Pancreas (tissue), 10 donors: ENCODE measurements around the gene ITPKB. TPM values are rescaled to one million over a fixed set of nuclear protein-coding genes. Genes with fewer than 3 reads are reported as not detected.

Experiments used
- ATAC-seq, 4 donors: fragments of 200-7000 bp; cut with Tn5 transposase; one replicate each; pipeline versions ENCODE4 v1.8.0 to v1.9.1; 2020; ENCODE audit warnings: mild to moderate bottlenecking in 4 of 4, moderate library complexity in 4 of 4
- DNase-seq, 6 donors: peaks; one replicate each; pipeline ENCODE4 v3.0.0-alpha.2; 2020
- FAIRE-seq: peaks from 2 replicates; lab custom pipeline; 2012; peaks lifted over from hg19 to GRCh38; lab: Jason Lieb, UNC
- H3K27ac ChIP-seq, 4 donors: fragments of 200-600 bp; sonication (generic); 1 replicate in 3 of 4; 2 replicates in 1 of 4; pipeline versions ENCODE4 v1.5.0 to v1.8.0; 2020
- H3K27me3 ChIP-seq, 4 donors: fragments of 200-600 bp; one replicate each; pipeline ENCODE4 v1.8.0; 2021
- H3K36me3 ChIP-seq, 3 donors: fragments of 200-600 bp; sonication (generic) in 1 of 3; one replicate each; pipeline versions ENCODE4 v1.5.0 to v1.8.0; 2020 to 2021
- H3K4me1 ChIP-seq, 3 donors: fragments of 200-600 bp; one replicate each; pipeline ENCODE4 v1.8.0; 2021
- H3K4me3 ChIP-seq, 4 donors: fragments of 200-600 bp; sonication (generic) in 2 of 4; one replicate each; pipeline versions ENCODE4 v1.5.0 to v1.8.0; 2020 to 2021
- H3K9me3 ChIP-seq, 4 donors: fragments of 200-600 bp; one replicate each; pipeline ENCODE4 v1.8.0; 2021
- CTCF ChIP-seq, 4 donors: fragments of 200-600 bp; sonication (generic) in 3 of 4; IDR thresholded peaks; one replicate each; pipeline versions ENCODE4 v1.5.0 to v1.8.0; 2021; ENCODE audit warnings: antibody characterized with exemption in 4 of 4
- WGBS, 2 donors: extraction: QIAGEN DNeasy Blood & Tissue Kit; methylation state at CpG; one replicate each; pipeline ENCODE4 v1.1.7; 2013; 5-methylcytosine and 5-hydroxymethylcytosine counted together
- intact Hi-C, 3 donors: fragments of 100-400 bp; cut with DNase I; formaldehyde crosslinking; loops; one replicate each; pipeline versions ENCODE4 v1.11.1 to v1.14.2; 2022
- polyA plus RNA-seq, 2 donors: library from polyadenylated mRNA; stranded (reverse); fragments of 200-250 nt; gene quantifications; one replicate each; pipeline ENCODE4 v1.2.3, GENCODE V29; 2013
- total RNA-seq, 6 donors: library from RNA; stranded (reverse); fragmentation: NEBNext Ultra II Directional in 4 of 6; extraction: Animal tissue kit (Norgen Biotek cat#: 25700) in 4 of 6; gene quantifications; one replicate each; pipeline versions ENCODE4 v1.2.1 to v1.2.4, GENCODE V29; 2021 to 2023
- donor health status: healthy with polysubstance abuse.
- donor health status: DM: no; HTN: no; CAD: no; lungs with moderate emphysema.
- donor health status: DM: no; HTN: no; CAD: no.
- donor health status: control.
- donor health status: control.
- donor health status: Bipolar disorder and iron deficiency.
- donor health status: DM: yes; HTN: yes; CAD: no.
- donor health status: DM: no; HTN: no; CAD: no.
- donor health status: DM: no; HTN: no; CAD: no.
- donor health status: DM: yes; HTN: yes; CAD: no.

The ITPKB gene
- total and polyA plus RNA-seq, 8 donors, result 3.8 to 13.9 (median 5.5) TPM

DNA sequence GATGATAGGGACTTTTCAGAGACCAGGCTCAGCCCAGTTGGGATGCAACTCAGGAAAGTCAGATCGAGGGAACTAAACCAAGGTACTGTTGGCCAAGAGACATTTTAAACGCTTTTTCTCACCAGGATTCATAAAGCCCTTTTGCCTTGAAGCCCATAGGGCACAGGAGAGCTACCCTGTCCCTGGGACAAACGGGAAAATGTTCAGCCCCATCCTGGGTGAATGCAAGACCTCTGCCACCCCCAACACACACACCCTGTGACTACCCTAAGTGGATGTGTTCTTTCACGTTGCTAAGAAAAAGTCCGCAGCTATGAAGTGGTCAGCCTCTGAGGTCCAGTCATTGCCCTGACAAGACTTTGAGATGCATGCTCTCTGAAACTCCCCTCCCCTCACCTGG, 58.4 kb downstream of the ITPKB start:
- peak overlapping the region in 2 of 4 donors; percentile 85 to 87 for H3K27ac ChIP-seq
- 73 to 76% methylated on average over 5 of the region's 5 CpGs for WGBS, 2 donors
- ATAC-seq (no peak), FAIRE-seq (no peak), DNase-seq (peak in 1 of 6 donors; percentile 3)
- H3K36me3 ChIP-seq, result no peaks in the 10 kb centered on the region
- peaks cover 0 to 17% (median 0%) of the 10 kb centered on the region in 3 donors for H3K4me1 ChIP-seq
- TF ChIP-seq CTCF (IDR thresholded peaks at IDR 0.05), result no peak
- no peaks in the 10 kb centered on the region for H3K9me3 ChIP-seq
- H3K4me3 ChIP-seq, result no peak overlapping the region
- intact Hi-C loops, result no loop called here
- H3K27me3 ChIP-seq, result no peaks in the 10 kb centered on the region

DNA sequence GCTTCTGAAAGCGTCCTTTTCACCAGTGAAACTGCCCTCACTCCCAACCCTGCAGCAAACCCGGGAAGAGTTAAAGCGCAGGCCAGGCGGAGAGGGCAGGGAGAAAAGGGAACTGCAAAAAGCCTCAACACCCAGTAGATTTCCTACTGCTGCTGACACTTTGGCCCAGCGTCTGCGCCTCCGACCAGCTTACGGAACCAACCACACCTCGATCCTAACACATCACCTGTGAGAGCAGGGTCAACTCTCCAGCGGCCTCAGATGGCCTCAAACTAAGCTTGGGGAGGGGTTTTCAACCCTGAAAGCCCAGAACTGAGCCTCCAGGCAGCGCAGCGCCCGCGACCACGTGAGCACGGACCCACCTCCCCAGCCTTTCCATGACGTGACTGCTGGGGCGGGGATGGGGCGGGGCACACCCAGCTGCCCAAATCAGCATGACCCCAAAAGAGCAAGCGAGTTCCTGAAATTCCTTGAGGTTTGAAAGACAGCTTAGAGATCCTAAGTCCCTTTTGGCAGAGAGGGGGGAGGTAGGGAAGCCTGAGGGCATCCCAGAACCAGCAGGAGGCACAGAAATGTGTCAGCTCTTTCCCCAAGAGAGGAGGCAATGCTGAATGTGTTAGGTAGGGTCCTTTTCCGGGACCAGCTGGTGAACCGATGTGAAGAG, 59.1 kb downstream of the ITPKB start:
- peak; percentile 68 to 87 (median 78) for DNase-seq
- H3K36me3 ChIP-seq, result no peaks in the 10 kb centered on the region
- TF ChIP-seq CTCF (IDR thresholded peaks at IDR 0.05), result no peak
- WGBS, 2 donors, result 2% methylated on average over 22 of the region's 22 CpGs
- peak; percentile 93 to 96 (median 94) for ATAC-seq
- H3K4me1 ChIP-seq, result peaks cover 0 to 17% (median 0%) of the 10 kb centered on the region in 3 donors
- peak overlapping the region; percentile 44 to 87 (median 74) for H3K27ac ChIP-seq
- H3K27me3 ChIP-seq, result no peaks in the 10 kb centered on the region
- intact Hi-C loops, result no loop called here
- FAIRE-seq, result no peak
- H3K4me3 ChIP-seq, result peak overlapping the region; percentile 2 to 52 (median 18)
- H3K9me3 ChIP-seq, result no peaks in the 10 kb centered on the region

- intact Hi-C loops, result no loop called here
- H3K27me3 ChIP-seq, result no peaks in the 10 kb centered on the region
- H3K4me1 ChIP-seq, result peaks cover 0 to 17% (median 0%) of the 10 kb centered on the region in 3 donors
- ATAC-seq (no peak), FAIRE-seq (no peak), DNase-seq (no peak)
- no peak for TF ChIP-seq CTCF (IDR thresholded peaks at IDR 0.05)
- no peaks in the 10 kb centered on the region for H3K9me3 ChIP-seq
- peak overlapping the region in 3 of 4 donors; percentile 64 to 87 (median 85) for H3K27ac ChIP-seq
- WGBS, 2 donors, result 67 to 71% methylated on average over 2 of the region's 2 CpGs
- H3K36me3 ChIP-seq, result no peaks in the 10 kb centered on the region
- peak overlapping the region in 2 of 4 donors; percentile 3 to 52 for H3K4me3 ChIP-seq
Measured at GRCh38 chr1:226679262-226679661, 59.8 kb downstream of the ITPKB start.

DNA sequence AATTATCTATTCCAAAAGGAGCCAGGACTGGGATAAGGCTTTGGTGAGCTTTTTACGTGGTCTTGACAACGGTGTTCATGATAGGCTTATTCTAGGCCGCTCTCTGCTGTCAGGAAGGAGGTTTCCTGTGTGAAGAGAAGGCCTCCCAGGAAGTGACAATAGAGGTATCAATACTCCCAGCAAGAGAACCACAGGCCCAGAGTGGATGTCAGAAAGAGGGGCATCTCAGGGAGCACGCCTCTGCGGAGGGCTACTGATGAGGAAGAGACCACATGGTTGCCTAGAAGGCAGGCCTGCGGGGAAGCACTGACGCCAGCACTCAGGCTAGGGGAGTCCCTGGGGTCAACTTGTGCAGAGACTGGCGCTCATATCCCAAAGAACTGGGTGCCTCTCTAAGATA, 60.4 kb downstream of the ITPKB start:
- intact Hi-C loops, result no loop called here
- no peak for FAIRE-seq
- Histone ChIP-seq H3K9me3 (no peaks in the 10 kb centered on the region), H3K4me1 (peaks cover 0 to 17% (median 0%) of the 10 kb centered on the region in 3 donors), H3K36me3 (no peaks in the 10 kb centered on the region), H3K27ac (no peak overlapping the region), H3K4me3 (no peak overlapping the region), H3K27me3 (no peaks in the 10 kb centered on the region)
- TF ChIP-seq CTCF (IDR thresholded peaks at IDR 0.05), result no peak
- DNase-seq, result peak in 1 of 6 donors; percentile 34
- no peak for ATAC-seq
- 86 to 89% methylated on average over 8 of the region's 8 CpGs for WGBS, 2 donors

DNA sequence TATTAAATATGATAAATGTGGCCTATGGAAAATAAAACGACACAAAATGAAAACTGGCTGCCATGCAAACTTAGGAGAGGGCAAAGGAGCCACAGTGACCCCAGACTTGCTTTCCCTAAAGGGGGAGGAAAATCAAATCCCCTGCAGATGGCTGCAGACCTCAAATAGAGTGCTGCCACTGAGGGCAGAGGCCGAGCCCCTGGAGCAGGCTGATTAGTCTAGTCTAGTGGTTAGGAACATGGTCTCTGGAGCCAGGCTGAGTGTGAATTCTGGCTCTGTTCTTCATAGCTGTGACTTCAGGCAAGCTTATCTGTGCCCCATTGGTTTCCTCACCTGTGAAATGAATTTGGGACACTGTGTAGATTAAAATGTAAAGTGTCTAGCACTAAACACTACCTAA, 60.8 kb downstream of the ITPKB start:
- H3K27ac ChIP-seq, result no peak overlapping the region
- ATAC-seq (no peak), FAIRE-seq (no peak), DNase-seq (no peak)
- no peaks in the 10 kb centered on the region for H3K9me3 ChIP-seq
- intact Hi-C loops, result no loop called here
- no peak overlapping the region for H3K4me3 ChIP-seq
- peaks cover 0 to 17% (median 0%) of the 10 kb centered on the region in 3 donors for H3K4me1 ChIP-seq
- no peaks in the 10 kb centered on the region for H3K36me3 ChIP-seq
- WGBS, 2 donors, result 81 to 86% methylated on average over 2 of the region's 2 CpGs
- no peaks in the 10 kb centered on the region for H3K27me3 ChIP-seq
- TF ChIP-seq CTCF (IDR thresholded peaks at IDR 0.05), result no peak
